Anterior cingulate cortex (tissue), 58 donors: Measurements from ENCODE around the gene GMPR.
"Not testable (repeated sequence)": the region's sequence is repeated elsewhere in the genome, so short reads cannot be mapped to it uniquely, and the experiment has no call there.

Experiments used
- DNase-seq, 58 donors: peaks; one replicate each; lab custom pipeline; 2025; lab: John Stamatoyannopoulos, UW

Gene GMPR

DNA sequence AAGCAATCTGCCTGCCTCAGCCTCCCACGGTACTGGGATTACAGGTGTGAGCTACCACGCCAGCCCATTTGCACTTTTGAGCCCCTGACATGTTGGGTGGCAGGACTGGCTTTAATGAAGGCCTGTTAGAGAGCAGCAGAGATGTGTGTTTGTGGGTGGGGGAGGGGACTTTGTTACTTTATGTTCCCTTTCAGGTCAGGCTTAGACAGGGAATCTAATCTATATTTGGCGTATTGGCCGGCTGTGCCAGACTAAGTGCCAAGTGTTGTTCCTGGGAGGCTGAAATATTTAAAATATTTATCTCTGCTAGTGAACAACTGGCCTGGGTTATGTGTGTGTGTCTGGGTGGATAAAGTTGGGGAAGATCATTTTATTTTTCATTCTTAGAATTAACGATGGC lies 6.1 kb downstream of the GMPR start:
- no peak for DNase-seq

GRCh38 chr6:16244869-16245451 lies 6.6 kb downstream of the GMPR start:
- DNase-seq: peak in 11 of 58 donors; percentile 5 to 43 (median 15)

- no peak for DNase-seq
These were observed 10.0 kb downstream of the GMPR start for GRCh38 chr6:16248271-16248853.

DNA sequence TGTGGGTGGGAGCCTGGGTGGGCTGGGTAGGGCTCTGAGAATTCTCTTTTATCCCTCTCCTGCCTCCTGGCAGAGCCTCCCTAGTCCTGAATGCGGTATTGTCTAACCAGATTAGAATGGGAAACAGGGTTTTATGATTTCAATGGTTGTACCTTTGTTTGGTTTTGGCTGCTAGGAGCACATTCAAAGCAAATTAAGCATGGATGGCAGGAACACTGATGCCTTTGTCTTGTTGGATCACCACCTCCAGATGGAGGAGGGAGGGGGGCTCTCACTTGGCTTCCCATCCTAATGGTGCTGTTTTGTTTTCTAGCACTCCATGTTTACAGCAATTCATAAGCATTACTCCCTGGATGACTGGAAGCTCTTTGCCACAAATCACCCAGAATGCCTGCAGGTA lies 11.6 kb downstream of the GMPR start:
- DNase-seq: peak in 18 of 58 donors; percentile 7 to 55 (median 20)

- no peak for DNase-seq
These were observed 13.3 kb downstream of the GMPR start for GRCh38 chr6:16251706-16252105.

DNA sequence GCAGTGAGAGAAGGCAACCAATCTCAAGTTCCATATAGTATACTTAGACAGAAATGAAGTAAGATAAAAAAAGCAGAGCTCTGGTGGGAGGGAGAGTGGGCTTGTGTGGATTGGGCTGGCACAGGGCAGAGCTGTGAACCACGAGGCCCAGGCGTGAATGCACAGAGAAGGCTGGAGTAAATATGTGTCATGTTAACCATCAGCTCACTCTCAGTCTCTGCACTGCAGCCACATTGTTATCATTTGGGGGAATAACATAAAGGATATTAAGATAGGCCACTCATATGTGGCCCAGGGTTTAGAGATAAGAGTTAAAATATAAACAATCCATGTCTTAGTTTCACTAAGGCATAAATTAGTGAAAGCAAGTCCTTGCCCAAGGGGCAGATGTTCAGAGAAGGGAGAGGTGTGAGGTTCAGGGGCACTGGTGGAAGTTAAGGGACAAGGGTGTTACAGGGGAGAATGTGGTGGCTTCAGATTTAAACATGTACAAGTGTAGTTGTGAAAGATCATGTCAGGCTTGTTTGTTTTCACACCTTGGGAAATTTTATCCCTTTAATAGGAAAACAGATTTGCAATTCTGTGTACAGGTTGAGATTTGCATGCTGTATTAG lies 14.4 kb downstream of the GMPR start:
- DNase-seq: peak in 7 of 58 donors; percentile 3 to 32 (median 16)

GRCh38 chr6:16253399-16254144 lies 15.2 kb downstream of the GMPR start:
- DNase-seq: no peak

DNA sequence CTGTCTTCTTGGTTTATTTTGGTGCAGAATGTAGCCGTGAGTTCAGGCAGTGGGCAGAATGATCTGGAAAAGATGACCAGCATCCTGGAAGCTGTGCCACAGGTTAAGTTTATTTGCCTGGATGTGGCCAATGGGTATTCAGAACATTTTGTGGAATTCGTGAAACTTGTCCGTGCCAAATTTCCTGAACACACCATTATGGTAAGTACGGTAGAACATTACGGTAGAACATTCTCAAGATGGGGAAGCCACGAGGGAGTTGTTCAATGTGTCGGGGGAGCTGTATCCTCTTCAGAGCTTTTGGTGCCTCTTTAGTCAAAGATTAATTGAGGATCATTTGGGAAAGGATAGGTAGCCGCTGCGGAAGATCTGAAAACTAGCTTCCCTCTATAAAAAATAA lies 16.1 kb downstream of the GMPR start:
- DNase-seq: no peak

DNA sequence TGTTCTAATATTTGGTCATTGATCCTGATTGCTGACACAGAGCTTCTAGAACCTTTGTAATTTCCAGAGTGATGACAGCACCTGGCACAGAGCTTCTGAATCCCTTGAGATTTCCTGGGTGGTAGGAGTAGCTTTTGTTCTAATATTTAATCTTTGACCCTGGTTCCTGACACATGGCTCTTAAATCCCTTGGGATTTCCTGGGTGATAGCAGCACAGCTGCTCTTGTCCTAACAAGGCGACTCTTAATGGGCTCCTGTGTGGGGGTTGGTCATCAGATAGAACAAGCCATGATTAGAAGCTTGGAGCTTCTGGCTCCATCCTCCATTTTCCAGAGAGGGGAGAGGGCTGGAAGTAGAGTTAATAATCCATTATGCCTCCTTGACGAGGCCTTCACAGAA lies 18.4 kb downstream of the GMPR start:
- DNase-seq: no peak

DNA sequence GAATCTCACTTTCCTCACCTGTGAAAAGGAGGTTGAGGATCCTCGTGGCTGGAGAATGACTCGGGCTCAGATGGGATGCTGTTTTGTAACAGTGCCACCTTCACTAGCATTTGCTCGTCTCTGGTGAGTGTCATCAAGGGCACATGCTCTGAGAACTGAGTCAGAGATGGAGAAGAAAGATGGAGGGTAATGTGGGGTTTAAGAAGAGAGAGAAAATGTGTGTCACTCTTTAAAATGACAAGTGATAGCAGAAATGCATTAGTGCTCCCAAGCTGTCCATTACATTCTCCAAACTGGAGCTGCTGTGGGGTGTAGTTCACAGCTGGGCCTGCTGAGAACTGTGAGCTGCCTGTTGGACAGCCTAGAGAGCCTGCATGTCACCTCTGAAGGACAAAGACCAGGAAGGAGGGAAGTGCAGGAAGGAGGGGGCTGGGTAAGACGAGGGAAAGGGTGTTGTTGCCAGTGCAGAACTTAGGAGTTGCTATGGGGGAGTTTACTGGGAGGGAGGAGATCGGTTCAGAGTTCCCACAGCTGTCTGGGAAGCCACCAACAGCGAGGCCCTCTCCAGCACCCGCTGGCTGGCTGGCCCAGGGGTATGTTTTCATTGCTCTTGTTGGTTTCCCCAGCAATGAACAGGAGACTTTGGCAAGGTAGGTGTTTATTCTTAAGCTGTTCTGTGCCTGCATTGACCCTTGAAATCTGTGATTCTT lies 19.8 kb downstream of the GMPR start:
- peak in 33 of 58 donors; percentile 6 to 77 (median 38) for DNase-seq

DNA sequence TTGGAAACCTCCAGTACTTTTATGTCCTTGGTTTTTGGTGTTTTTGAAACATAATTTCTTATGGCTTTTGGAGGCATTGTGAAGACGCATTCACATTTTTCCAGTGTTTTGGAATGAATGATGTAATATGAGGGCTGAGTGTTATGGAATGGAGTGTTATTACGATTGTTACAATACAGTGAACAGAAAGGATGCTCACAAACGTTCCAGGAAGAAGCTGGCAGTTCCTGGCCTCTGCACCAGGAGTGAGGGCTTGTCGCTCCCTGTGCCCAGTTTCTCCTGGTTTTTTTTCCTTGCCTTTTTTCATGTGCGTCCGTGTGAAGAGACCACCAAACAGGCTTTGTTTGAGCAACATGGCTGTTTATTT lies 20.3 kb downstream of the GMPR start:
- DNase-seq: peak in 1 of 58 donors; percentile 16

GRCh38 chr6:16259604-16260003 lies 21.2 kb downstream of the GMPR start:
- not testable (repeated sequence) for DNase-seq

GRCh38 chr6:16260602-16261001 lies 22.2 kb downstream of the GMPR start:
- not testable (repeated sequence) for DNase-seq

DNA sequence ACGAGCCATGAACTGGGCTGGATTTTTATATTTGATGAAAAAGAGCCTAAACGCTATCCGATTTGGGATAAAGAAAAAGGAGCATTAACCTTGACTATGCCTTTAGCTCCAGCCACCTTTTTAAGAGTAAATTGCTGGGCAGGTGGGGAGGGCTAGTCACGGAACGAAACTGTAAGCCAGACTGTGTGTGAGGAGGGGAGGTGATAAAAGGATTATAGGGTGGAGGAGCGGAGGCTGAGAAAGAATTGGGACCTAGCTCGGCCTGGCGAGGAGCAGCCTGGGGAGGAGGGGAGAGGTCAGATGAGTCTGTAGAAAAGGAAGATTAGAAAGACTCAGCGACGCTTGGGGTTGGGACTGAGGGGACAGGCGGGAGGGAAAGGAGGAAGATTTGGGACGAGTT lies 24.4 kb downstream of the GMPR start:
- DNase-seq: not testable (repeated sequence)

- DNase-seq: not testable (repeated sequence)
These were observed 25.2 kb downstream of the GMPR start for GRCh38 chr6:16263464-16264099.

DNA sequence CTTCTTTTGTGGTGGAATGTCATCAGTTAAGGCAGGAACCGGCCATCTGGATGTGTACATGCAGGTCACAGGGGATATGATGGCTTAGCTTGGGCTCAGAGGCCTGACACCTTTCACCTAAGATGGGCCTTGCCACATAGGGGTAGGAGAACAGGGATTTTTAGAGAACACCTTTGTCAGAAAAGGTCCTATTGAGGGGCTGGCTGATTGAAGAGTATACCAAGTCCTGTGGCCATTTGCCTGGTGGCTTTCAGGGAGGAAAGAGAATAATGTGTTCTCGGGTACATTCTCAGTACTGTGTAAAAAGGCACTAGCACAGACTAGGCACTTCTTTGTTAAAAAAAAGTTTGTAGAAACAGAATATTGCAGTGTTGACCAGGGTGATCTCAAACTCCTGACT lies 26.4 kb downstream of the GMPR start:
- no peak for DNase-seq

DNA sequence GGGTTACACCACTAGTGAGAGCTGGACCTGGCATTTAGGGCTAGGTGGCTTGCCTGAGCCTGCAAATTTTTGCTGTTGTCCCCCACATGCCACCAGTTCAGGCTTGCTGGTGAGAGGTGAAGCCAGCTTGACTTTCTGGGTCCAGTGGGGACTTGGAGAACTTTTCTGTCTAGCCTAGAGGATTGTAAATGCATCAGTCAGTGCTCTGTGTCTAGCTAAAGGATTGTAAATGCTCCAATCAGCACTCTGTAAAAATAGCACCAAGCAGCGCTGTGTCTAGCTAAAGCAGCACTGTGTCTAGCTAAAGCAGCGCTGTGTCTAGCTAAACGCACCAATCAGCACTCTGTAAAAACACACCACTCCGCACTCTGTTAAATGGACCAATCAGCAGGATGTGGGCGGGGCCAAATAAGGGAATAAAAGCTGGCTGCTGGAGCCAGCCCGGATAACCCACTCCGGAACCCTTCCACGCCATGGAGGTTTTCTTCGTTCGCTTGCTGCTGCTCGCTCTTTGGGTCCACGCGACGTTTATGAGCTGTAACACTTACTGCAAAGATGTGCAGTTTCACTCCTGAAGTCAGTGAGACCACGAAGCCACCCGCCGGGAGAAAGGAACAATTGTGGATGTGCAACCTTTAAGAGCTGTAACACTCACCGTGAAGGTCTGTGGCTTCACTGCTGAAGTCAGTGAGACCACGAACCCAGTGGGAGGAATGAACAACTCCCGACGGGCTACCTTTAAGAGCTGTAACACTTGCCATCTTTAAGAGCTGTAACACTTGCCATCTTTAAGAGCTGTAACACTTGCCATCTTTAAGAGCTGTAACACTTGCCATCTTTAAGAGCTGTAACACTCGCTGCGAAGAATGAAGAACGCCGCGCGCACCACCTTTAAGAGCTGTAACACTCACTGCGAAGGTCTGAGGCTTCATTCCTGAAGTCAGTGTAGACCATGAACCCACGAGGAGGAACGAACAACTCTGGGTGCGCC lies 27.3 kb downstream of the GMPR start:
- no peak for DNase-seq

GRCh38 chr6:16267428-16268263 lies 29.3 kb downstream of the GMPR start:
- no peak for DNase-seq
